Raji (cell line): Measurements from ENCODE around the gene TRIM49D1.
"Not testable (repeated sequence)": the region's sequence is repeated elsewhere in the genome, so short reads cannot be mapped to it uniquely, and the experiment has no call there.

Experiments
- POLR2A ChIP-seq: IDR thresholded peaks from 2 replicates; pipeline ENCODE4 v1.6.1; 2011; ENCODE audit warnings: low read depth, low read length, control low read depth; ENCODE audit not compliant: insufficient read depth

The TRIM49D1 gene, protein sequence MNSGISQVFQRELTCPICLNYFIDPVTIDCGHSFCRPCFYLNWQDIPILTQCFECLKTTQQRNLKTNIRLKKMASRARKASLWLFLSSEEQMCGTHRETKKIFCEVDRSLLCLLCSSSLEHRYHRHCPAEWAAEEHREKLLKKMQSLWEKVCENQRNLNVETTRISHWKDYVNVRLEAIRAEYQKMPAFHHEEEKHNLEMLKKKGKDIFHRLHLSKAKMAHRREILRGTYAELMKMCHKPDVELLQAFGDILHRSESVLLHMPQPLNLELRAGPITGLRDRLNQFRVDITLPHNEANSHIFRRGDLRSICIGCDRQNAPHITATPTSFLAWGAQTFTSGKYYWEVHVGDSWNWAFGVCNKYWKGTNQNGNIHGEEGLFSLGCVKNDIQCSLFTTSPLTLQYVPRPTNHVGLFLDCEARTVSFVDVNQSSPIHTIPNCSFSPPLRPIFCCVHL

GRCh38 chr11:89922195-89922660 lies at the start of gene TRIM49D1:
TSS of gene TRIM49D1 (minus strand) at chr11:89922245. CDS start at chr11:89917710, 4,535 bp downstream.
- no peak for TF ChIP-seq POLR2A

GRCh38 chr11:89965737-89966136 lies 43.7 kb upstream of the TRIM49D1 start, which contains the start of gene TRIM64:
TSS of gene TRIM64 (plus strand) at chr11:89966037. CDS start at chr11:89968504, 2,467 bp downstream.
- TF ChIP-seq POLR2A, result not testable (repeated sequence)

DNA sequence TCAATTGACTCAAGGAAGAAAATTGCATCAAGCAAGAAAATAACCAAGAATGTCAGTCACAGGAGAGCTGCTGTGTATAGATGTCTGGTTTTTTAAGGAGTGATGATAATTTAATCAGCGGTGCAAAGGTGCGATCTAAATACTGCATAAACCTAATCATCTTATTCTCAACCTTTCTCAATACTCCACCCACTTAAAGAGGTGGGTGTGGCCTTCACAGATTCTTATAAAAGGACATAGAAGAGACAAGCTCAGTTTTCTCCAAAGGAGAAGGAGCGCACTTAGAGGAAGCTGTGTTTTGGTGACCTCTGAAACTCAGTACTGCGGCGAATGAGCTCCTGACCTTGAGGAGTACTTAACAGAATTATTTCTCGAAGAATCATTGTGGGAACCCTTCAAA lies 1.7 kb upstream of the TRIM49D1 start, which contains the start of gene TRIM49D2:
Gene TRIM49D2 (plus strand): TSS at position 301 of the 400 bp plus-strand sequence. CDS start 2,698 bp downstream, outside the sequence.
- TF ChIP-seq POLR2A, result not testable (repeated sequence)
